ENCODE measurements around the gene TTLL8.
A peak's percentile ranks its signal among the peaks of the same experiment; 100 is the strongest.

The TTLL8 gene

GRCh38 chr22:50012211-50013181 is 45.6 kb downstream of the TTLL8 start, which contains the start of gene IL17REL:
Gene IL17REL (minus strand): TSS chr22:50012765. CDS start chr22:50012646, 119 bp downstream.
- no peak within 1 kb of the TSS for H3K4me3 ChIP-seq (ENCODE audit: low read depth, low read length)
- DNase-seq = peak; percentile 17
- H3K36me3 ChIP-seq = no peaks in the 10 kb centered on the region
- H3K9me3 ChIP-seq = no peaks in the 10 kb centered on the region
- no peak for TF ChIP-seq CTCF (IDR thresholded peaks at IDR 0.05; ENCODE audit: low read depth, low read length)
- no peaks in the 10 kb centered on the region for H3K4me1 ChIP-seq
- H3K27me3 ChIP-seq = peaks cover 21% of the 10 kb centered on the region

GRCh38 chr22:50011447-50012210 is 46.5 kb downstream of the TTLL8 start:
- Histone ChIP-seq H3K4me3 (ENCODE audit: low read depth, low read length) (no peak overlapping the region), H3K27me3 (peaks cover 21% of the 10 kb centered on the region), H3K36me3 (no peaks in the 10 kb centered on the region), H3K4me1 (no peaks in the 10 kb centered on the region), H3K9me3 (no peaks in the 10 kb centered on the region)
- TF ChIP-seq CTCF (IDR thresholded peaks at IDR 0.05; ENCODE audit: low read depth, low read length) = no peak
- DNase-seq = peak; percentile 6

GRCh38 chr22:50010676-50011446 is 47.2 kb downstream of the TTLL8 start:
- Histone ChIP-seq H3K27me3 (peaks cover 21% of the 10 kb centered on the region), H3K4me1 (no peaks in the 10 kb centered on the region), H3K4me3 (ENCODE audit: low read depth, low read length) (no peak overlapping the region), H3K36me3 (no peaks in the 10 kb centered on the region), H3K9me3 (no peaks in the 10 kb centered on the region)
- TF ChIP-seq CTCF (IDR thresholded peaks at IDR 0.05; ENCODE audit: low read depth, low read length) = no peak
- DNase-seq = no peak

GRCh38 chr22:50009765-50010675 is 48.1 kb downstream of the TTLL8 start:
- H3K4me3 ChIP-seq (ENCODE audit: low read depth, low read length) = no peak overlapping the region
- H3K36me3 ChIP-seq = no peaks in the 10 kb centered on the region
- no peaks in the 10 kb centered on the region for H3K9me3 ChIP-seq
- TF ChIP-seq CTCF (IDR thresholded peaks at IDR 0.05; ENCODE audit: low read depth, low read length) = no peak
- peak; percentile 10 for DNase-seq
- peaks cover 21% of the 10 kb centered on the region for H3K27me3 ChIP-seq
- no peaks in the 10 kb centered on the region for H3K4me1 ChIP-seq

- H3K4me1 ChIP-seq = no peaks in the 10 kb centered on the region
- H3K4me3 ChIP-seq (ENCODE audit: low read depth, low read length) = no peak overlapping the region
- H3K27me3 ChIP-seq = peaks cover 13% of the 10 kb centered on the region
- TF ChIP-seq CTCF (IDR thresholded peaks at IDR 0.05; ENCODE audit: low read depth, low read length) = no peak
- H3K36me3 ChIP-seq = no peaks in the 10 kb centered on the region
- no peaks in the 10 kb centered on the region for H3K9me3 ChIP-seq
- DNase-seq = peak; percentile 8
Measured at GRCh38 chr22:50009251-50009650, 48.8 kb downstream of the TTLL8 start.
